Esophagus squamous epithelium (tissue), 5 donors: ENCODE data around the gene EID3. TPM values are rescaled to one million over a fixed set of nuclear protein-coding genes. Genes with fewer than 3 reads are reported as not detected.

Source experiments
- DNase-seq: peaks from one replicate; lab custom pipeline; 2025; lab: John Stamatoyannopoulos, UW
- H3K27ac ChIP-seq, 4 donors: fragments of 200-600 bp; sonication (generic); one replicate each; pipeline ENCODE4 v1.5.1; 2016 to 2019; ENCODE audit warnings: mild to moderate bottlenecking in 1 of 4
- H3K27me3 ChIP-seq, 4 donors: fragments of 200-600 bp; sonication (generic); 1 replicate in 3 of 4; 2 replicates in 1 of 4; pipeline versions ENCODE4 v1.5.1 to v1.6.0; 2017 to 2021; ENCODE audit warnings: antibody characterized with exemption in 1 of 4
- H3K36me3 ChIP-seq, 3 donors: fragments of 200-600 bp; sonication (generic); one replicate each; pipeline ENCODE4 v1.5.1; 2016 to 2019
- H3K4me1 ChIP-seq, 3 donors: fragments of 200-600 bp; sonication (generic); one replicate each; pipeline ENCODE4 v1.5.1; 2017 to 2019
- H3K4me3 ChIP-seq, 4 donors: fragments of 200-600 bp; sonication (generic); 1 replicate in 3 of 4; 2 replicates in 1 of 4; pipeline ENCODE4 v1.5.1; 2016 to 2019; ENCODE audit warnings: mild to moderate bottlenecking in 2 of 4, moderate library complexity in 1 of 4
- H3K9me3 ChIP-seq, 3 donors: fragments of 200-600 bp; sonication (generic); one replicate each; pipeline ENCODE4 v1.5.1; 2016 to 2019
- CTCF ChIP-seq, 6 experiments: fragments of 450-650 bp in 4 of 6; fragments of 200-600 bp in 2 of 6; sonication (generic) in 2 of 6; IDR thresholded peaks; one replicate each; pipeline ENCODE4 v1.5.1; 2016 to 2019; ENCODE audit warnings: antibody characterized with exemption in 6 of 6, mild to moderate bottlenecking in 4 of 6, moderate library complexity in 4 of 6
- POLR2A ChIP-seq, 4 donors: fragments of 450-650 bp; IDR thresholded peaks; one replicate each; pipeline ENCODE4 v1.6.1; 2017; ENCODE audit warnings: antibody characterized with exemption in 4 of 4, mild to moderate bottlenecking in 4 of 4, moderate library complexity in 3 of 4
- WGBS, 2 donors: methylation state at CpG; one replicate each; pipeline ENCODE4 v1.1.5; 2018; 5-methylcytosine and 5-hydroxymethylcytosine counted together
- intact Hi-C: fragments of 100-400 bp; cut with DNase I; formaldehyde crosslinking; loops from one replicate; pipeline ENCODE4 v1.15.0; 2022
- total RNA-seq, 4 donors: library from RNA; depleted of rRNA; stranded (reverse); fragments of >200 nt; gene quantifications; one replicate each; pipeline ENCODE4 v1.1.0, GENCODE V29; 2016
- donor health status: DM: yes; HTN: yes; CAD: no.

EID3 gene
- total RNA-seq, 4 donors from 2014 or later, result 1.8 to 17.1 (median 7.0) TPM

GRCh38 chr12:104313568-104314241, 10.2 kb downstream of the EID3 start:
- TF ChIP-seq POLR2A (IDR thresholded peaks at IDR 0.05), result no peak
- TF ChIP-seq CTCF (IDR thresholded peaks at IDR 0.05), result no peak
- 67 to 68% methylated on average over 4 of the region's 4 CpGs for WGBS, 2 donors
- H3K4me1 ChIP-seq, result peaks cover 0 to 6% (median 0%) of the 10 kb centered on the region in 3 donors
- H3K27me3 ChIP-seq, result no peaks in the 10 kb centered on the region
- intact Hi-C loops, result no loop called here
- no peak for DNase-seq
- peaks cover 7 to 85% (median 36%) of the 10 kb centered on the region in 3 donors for H3K36me3 ChIP-seq
- no peak overlapping the region for H3K27ac ChIP-seq
- H3K4me3 ChIP-seq, result no peak overlapping the region
- H3K9me3 ChIP-seq, result no peaks in the 10 kb centered on the region

DNA sequence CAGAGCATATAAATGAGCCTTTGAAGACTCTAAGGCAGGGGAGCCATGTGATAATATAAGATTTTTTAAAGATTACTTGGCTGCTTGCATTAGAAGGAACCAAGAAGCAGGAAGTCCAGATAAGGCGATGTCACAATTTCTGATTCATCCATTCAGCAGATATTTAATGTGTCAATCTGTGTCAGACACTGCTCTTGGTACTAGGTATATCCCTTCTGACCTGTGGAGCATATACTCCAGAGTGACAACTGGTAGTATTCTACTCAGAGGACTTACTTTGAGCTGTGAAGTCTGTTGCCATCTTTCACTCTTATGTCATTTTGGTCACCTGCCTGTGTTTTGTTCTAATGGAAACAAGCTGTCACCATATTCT, 10.7 kb downstream of the EID3 start:
- H3K4me3 ChIP-seq, result no peak overlapping the region
- TF ChIP-seq CTCF (IDR thresholded peaks at IDR 0.05) (no peak), POLR2A (IDR thresholded peaks at IDR 0.05) (no peak)
- peaks cover 0 to 6% (median 0%) of the 10 kb centered on the region in 3 donors for H3K4me1 ChIP-seq
- H3K36me3 ChIP-seq, result peaks cover 7 to 91% (median 41%) of the 10 kb centered on the region in 3 donors
- WGBS, 2 donors, result 88 to 100% methylated on average over 1 of the region's 1 CpG
- no peak for DNase-seq
- no peak overlapping the region for H3K27ac ChIP-seq
- no peaks in the 10 kb centered on the region for H3K27me3 ChIP-seq
- intact Hi-C loops, result no loop called here
- no peaks in the 10 kb centered on the region for H3K9me3 ChIP-seq

DNA sequence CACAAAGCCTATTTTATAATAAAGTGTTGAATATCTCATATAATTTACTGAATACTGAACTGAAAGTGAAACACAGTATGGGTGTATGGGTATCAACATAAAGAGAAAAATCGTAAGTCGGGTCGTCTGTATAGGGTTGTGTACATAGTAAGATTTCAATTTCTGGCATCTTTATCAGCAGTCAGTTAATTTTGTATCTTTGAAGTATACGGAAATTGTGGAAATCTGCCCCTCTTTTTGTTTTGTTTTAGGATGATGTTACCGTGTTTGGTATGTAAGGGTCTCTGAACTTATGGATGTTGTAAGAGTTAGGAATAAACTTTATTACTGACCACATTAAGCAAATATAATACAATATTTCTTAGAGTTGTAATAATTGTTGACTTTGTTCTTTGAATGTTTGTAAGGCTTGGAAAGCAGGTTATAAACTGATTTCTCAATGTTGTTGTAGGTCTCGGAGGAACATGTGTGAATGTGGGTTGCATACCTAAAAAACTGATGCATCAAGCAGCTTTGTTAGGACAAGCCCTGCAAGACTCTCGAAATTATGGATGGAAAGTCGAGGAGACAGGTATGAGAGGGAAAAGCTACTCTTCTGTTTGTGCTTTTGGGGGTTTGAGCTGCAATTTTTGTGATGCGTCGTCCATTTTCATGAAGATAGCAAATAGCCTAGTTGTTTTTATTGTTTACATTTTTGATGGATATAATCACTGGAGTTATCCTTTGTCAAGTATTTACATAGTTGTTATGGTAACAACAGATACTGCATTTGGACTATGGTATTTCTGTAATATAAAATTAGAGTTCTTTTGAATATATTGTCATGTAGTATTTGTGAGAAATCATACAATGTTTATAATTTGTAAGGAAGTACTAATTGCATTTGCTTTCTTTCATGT, 12.0 kb downstream of the EID3 start:
- TF ChIP-seq POLR2A (IDR thresholded peaks at IDR 0.05) (no peak), CTCF (IDR thresholded peaks at IDR 0.05) (no peak)
- Histone ChIP-seq H3K27me3 (no peaks in the 10 kb centered on the region), H3K4me3 (no peak overlapping the region), H3K9me3 (no peaks in the 10 kb centered on the region), H3K36me3 (peaks cover 17 to 96% (median 48%) of the 10 kb centered on the region in 3 donors), H3K4me1 (peaks cover 0 to 6% (median 0%) of the 10 kb centered on the region in 3 donors), H3K27ac (no peak overlapping the region)
- 71 to 81% methylated on average over 10 of the region's 10 CpGs for WGBS, 2 donors
- intact Hi-C loops, result no loop called here
- no peak for DNase-seq

GRCh38 chr12:104316936-104317335, 13.4 kb downstream of the EID3 start:
- Histone ChIP-seq H3K27me3 (no peaks in the 10 kb centered on the region), H3K27ac (no peak overlapping the region), H3K9me3 (no peaks in the 10 kb centered on the region), H3K36me3 (peaks cover 17 to 100% (median 54%) of the 10 kb centered on the region in 3 donors), H3K4me3 (no peak overlapping the region), H3K4me1 (peaks cover 0 to 6% (median 0%) of the 10 kb centered on the region in 3 donors)
- no peak for TF ChIP-seq CTCF (IDR thresholded peaks at IDR 0.05)
- DNase-seq, result no peak
- intact Hi-C loops, result no loop called here
